HG03025 (cell line): ENCODE measurements around the gene PICK1.

Experiments
- ATAC-seq: cut with Tn5 transposase; IDR thresholded peaks from one replicate; pipeline ENCODE4 v1.9.1; 2021; ENCODE audit warnings: mild to moderate bottlenecking, moderate library complexity; ENCODE audit not compliant: unreplicated experiment, low FRiP score

The PICK1 gene

GRCh38 chr22:38086001-38086845 is 29.0 kb downstream of the PICK1 start:
- no peak for ATAC-seq

- ATAC-seq = no peak
Observed at GRCh38 chr22:38086942-38087341, 29.7 kb downstream of the PICK1 start.

- ATAC-seq = no peak
Observed at GRCh38 chr22:38087855-38088254, 30.7 kb downstream of the PICK1 start.

DNA sequence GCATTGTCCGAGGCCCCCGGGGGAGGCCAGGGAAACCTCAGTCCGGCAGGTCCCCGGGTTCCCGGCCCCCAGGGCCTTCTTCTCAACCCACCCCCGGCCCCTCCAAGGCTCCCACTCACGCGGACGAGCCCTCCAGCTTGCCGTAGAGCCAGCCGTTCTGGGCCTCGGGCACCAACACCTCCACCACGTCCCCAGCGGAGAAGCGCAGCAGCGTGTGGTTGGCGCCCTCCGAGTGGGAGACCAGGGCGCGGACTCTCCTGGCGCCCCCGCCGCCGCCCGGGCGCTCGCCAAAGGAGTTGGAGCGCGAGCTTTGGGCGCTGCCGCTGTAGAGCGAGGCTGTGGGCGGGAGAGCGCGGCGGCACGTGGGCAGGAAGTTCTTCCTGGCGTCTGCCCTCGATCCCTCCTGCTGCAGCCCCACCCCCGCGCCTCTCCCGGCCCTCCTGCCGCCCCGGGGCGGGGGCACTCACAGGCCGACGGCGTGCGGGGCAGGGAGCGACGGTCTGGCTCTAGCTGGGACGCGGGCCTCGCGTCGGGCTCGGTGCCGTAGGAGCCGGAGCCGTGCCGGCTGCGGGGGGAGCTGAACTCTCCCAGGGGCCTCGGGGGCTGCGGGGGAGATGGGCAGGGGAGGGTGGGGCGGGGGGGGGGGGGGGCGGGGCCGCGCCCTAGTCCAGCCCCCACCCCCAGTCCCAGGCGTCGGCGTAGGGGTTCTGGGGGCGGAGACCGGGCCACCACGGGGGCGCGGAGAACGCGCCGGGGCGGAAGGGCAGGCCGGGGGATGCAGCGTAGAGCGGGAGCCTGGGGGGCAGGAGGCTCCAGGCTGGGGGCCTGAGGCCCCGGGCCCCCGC is 31.6 kb downstream of the PICK1 start:
- no peak for ATAC-seq

- ATAC-seq = no peak
Observed at GRCh38 chr22:38089474-38089851, 32.3 kb downstream of the PICK1 start.

DNA sequence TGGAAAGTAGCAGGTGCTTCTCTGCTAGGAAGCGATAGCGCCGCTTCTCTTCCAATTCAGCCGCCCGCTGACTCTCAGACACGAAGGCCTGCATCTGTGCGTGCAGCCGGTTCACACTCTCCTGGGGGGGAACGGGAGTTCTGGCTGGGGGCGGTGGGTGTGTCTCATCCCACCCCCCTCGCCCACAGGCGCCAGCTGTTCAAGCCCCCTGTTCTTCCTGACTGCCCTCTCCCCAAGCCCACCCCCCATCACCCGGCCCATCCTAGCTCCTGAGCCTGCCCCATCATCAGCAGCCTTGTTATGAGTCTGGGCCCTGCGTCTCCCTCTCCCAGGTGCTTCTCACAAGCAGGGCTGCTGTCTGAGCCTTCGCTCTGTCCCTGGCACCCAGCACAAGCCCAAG is 39.9 kb downstream of the PICK1 start:
- ATAC-seq = no peak

DNA sequence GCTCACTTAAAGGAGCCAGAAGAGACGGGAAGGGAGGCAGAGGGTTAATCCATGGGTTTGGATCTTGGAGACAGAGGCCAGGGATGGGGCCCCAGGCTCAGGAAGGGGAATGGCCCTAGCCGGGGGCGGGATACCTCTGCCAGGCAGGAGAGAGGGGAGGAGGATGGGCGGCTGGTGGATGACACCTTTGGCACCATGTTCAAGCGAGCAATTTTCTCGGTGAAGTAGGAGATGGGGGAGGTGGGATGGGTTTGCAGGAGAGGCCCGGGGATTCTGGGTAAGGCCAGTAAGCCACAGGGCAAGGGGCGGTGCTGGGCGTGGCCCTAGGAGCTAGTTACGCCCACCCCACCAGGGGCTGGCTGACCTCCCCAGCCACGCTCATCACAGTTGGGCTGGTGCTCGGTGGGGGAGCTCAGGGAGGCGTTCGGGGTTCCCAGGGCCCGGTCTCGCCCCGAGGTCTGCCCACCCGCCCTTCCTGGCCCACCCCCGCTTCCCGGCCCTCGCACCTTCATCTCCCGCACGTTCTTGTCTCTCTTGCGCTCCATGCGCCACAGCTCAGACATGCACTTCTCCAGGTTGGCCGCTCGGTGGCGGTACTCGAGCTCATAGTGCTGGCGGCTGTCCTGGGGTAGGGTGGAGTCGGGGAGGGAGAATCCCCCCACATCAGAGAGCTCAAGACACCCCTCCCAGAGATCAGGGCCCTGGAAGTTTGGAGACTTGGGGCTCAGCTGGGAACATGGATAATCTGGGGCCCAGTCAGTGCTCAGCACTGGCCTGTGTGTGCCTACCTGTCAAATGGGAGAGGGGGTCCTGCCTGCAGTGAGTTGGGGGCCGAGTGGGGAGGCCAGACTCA is 40.6 kb downstream of the PICK1 start:
- ATAC-seq = no peak

DNA sequence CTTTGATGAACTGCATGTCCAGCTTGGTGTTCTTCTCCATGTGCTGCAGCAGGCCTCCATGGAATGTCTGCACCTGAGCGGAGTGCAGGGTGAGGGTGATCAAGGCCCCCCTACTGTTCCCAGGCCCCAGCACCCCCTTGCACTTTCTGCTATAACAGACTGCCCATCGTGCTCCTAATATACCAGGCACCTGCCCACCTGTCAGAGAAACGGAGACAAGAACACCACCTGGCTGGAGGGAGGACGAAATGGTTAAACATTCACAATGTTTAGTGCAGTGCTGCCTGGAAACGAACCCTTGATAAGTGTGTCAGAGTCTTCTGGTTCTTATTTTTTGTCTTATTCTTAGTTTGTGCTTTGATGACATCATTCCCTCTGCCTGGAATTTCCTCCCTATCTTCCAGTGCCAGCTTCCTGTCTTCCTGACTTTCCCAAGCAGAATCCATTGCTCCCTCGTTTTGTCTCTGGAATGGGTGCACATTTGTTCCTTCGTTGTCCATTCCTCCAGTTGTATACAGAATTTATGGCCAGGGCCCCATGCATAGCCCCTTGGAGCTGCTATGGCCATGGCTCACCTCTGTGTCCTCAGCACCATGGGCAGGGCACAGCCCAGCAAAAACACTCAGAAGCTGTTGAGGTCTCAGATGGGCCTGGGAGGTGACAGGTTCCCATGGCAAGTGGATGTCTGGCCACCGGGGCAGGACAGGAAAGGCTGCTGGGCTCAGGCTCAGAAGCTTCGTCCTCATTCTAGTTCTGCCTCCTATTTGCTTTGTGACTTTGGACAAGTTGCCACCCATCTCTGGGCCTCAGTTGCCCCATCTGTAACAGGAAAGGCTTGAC is 41.4 kb downstream of the PICK1 start:
- no peak for ATAC-seq

- ATAC-seq = no peak
Observed at GRCh38 chr22:38103641-38104040, 46.4 kb downstream of the PICK1 start.

DNA sequence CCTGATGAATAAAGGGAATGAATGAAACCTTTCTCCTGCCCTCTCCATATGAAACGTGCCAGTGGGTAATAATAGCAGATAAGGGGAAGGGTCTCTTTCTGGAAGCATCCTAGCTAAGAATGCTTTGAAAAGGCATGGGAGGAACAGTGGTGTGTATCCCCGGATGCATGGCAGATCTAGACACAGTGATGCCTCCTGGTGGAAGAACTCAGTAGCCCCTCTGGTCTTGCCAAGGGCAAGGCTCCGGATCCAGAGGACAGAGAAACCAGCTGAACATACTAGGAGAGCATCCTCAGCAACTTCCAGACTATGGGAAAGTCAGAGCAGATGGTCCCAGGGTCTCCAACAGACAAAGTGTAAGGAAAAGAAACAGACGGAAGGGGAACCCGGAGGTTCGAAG is 46.9 kb downstream of the PICK1 start:
- ATAC-seq = no peak

DNA sequence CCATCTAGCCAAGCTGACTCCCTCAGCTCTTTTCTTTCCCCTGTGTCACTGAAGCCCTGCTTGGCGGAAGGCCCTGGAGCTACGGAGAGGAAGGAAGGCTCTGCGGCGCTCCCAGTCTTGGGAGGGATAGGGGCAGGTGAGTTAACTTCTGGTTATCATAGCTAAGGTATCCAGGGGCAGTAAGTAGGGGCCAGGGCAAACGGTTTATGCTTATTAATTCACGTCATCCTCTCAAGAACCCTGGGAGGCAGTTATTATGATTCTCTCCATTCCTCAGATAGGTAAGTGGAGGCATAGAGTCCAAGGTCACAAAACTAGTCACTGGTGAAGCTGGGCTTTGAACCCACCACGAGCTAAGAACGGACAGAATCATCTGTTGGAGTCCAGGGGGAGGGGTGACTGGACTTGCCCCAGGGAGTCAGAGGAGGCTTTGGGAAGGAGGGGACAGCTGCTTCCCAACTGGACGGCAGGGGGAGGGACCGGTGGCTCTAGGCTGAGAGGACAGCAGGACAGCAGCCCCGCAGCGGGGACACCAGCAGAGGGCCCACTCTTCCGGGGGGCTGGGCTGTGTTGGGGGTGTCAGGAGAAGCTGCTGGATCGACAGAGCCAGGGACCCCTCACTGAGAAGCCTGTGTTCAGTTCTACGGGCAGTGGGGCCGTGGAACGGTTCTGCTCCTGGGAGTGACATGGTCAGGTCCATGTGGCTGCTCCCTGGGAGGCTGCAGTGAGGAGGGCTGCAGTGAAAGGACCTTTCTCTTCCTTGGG is 49.8 kb downstream of the PICK1 start:
- ATAC-seq = no peak

- no peak for ATAC-seq
Observed at GRCh38 chr22:38107692-38108515, 50.7 kb downstream of the PICK1 start.

- ATAC-seq = no peak
Observed at GRCh38 chr22:38108561-38109319, 51.5 kb downstream of the PICK1 start.

DNA sequence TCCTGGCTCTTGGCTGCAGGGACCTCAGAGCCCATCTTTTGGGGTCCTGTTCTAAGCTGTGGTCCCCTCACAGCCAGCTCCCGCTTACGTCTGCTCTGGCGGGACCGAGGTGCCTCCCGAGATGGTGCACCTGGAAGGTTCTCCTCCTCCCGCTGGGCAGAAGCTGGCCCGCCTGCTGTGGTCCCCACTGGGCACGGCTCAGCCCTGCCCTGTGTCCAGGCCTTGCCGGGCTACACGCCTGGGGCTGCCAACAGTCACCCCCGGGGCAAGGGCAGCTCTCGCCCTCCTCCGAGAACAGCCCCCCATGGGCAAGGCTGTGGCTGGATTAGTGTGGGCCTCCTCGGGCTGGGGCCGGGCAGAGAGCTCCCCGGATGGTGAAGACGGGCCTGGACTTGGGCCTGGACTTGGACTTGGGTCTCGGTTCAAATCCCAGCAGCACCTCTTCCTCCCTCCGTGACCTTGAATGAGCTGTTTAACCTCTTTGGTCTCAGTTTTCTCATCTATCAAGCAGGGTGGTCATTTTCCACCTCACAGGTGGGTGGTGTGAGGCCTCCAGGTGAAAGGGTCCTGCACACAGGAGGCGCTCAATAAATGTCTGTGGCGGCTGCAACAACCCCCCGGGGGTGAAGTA is 52.3 kb downstream of the PICK1 start:
- no peak for ATAC-seq

DNA sequence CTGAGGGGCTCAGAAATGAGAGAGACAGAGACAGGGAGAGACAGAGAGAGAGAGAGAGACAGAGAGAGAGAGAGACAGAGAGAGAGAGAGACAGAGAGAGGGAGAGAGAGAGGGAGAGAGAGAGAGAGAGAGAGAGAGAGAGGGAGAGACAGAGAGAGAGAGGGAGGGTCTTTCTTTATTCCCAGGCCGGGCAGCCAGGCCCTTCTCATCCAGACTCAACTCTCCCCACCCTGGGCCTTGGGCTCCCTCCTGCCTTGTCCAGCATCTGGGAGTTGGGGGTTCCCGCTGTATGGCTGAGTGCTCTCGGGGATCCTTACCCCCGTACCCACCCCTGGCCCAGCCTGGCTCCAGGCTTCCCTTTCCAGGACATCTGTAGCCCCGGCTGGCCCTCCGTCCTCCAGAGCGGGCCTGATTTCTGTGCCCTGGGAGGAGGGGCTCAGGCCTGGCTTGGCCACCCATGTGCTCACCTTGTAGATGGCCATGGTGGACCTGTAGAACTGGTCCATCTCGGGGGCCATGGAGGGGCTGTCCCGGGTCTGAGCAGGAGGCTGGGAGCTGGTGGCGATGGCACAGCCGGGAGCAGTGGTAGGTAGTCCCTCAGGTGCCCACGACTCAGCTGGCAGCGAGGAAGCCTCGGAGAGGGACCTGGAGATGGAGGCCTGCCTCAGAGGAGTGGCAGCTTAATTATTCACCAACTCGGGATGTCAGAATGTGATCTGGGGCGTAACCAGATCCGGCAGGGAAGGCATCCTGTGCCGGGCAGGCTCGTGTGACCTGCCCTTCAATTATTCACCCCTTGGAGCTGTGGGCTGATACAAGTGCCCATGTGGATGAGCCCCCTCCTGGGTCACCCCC is 53.0 kb downstream of the PICK1 start, which contains the start of gene BAIAP2L2:
TSS of gene BAIAP2L2 (minus strand) at position 677 of the 855 bp plus-strand sequence. CDS start at position 518, 159 bp downstream.
- ATAC-seq = no peak
